Umbilical cord (tissue), 2 donors: ENCODE measurements around the gene CCDC63. TPM values are rescaled to one million over a fixed set of nuclear protein-coding genes. Genes with fewer than 3 reads are reported as not detected.

Source experiments
- DNase-seq: peaks from one replicate; pipeline ENCODE4 v3.0.0-alpha.2; 2015; ENCODE audit warnings: low spot score
- total RNA-seq: library from RNA; depleted of rRNA; stranded (reverse); fragments of >200 nt; gene quantifications from one replicate; pipeline ENCODE4 v1.2.3, GENCODE V29; 2014; ENCODE audit warnings: low replicate concordance; ENCODE audit not compliant: insufficient read depth

Gene CCDC63
- total RNA-seq, 1 donor from 2014 or later: not detected

GRCh38 chr12:110885152-110885840 is 38.5 kb downstream of the CCDC63 start:
- no peak for DNase-seq

GRCh38 chr12:110888256-110888991 is 41.6 kb downstream of the CCDC63 start:
- DNase-seq: no peak

- no peak for DNase-seq
Measured at GRCh38 chr12:110889361-110889760, 42.6 kb downstream of the CCDC63 start.

GRCh38 chr12:110893956-110894355 is 47.2 kb downstream of the CCDC63 start:
- no peak for DNase-seq

- no peak for DNase-seq
Measured at GRCh38 chr12:110896559-110896958, 49.8 kb downstream of the CCDC63 start.

GRCh38 chr12:110901401-110901800 is 54.6 kb downstream of the CCDC63 start:
- DNase-seq: no peak

- DNase-seq: no peak
Measured at GRCh38 chr12:110903511-110903910, 56.7 kb downstream of the CCDC63 start.

- DNase-seq: no peak
Measured at GRCh38 chr12:110906083-110906482, 59.3 kb downstream of the CCDC63 start.

GRCh38 chr12:110906516-110906915 is 59.7 kb downstream of the CCDC63 start:
- no peak for DNase-seq

- no peak for DNase-seq
Measured at GRCh38 chr12:110906985-110907384, 60.2 kb downstream of the CCDC63 start.

GRCh38 chr12:110907583-110907982 is 60.8 kb downstream of the CCDC63 start:
- no peak for DNase-seq

GRCh38 chr12:110908377-110909152 is 61.8 kb downstream of the CCDC63 start:
- DNase-seq: no peak

GRCh38 chr12:110912263-110912662 is 65.5 kb downstream of the CCDC63 start:
- DNase-seq: no peak

- no peak for DNase-seq
Measured at GRCh38 chr12:110913119-110914056, 66.6 kb downstream of the CCDC63 start.

- no peak for DNase-seq
Measured at GRCh38 chr12:110916295-110916875, 69.6 kb downstream of the CCDC63 start.

GRCh38 chr12:110917467-110917866 is 70.7 kb downstream of the CCDC63 start:
- DNase-seq: no peak

- no peak for DNase-seq
Measured at GRCh38 chr12:110917961-110918360, 71.2 kb downstream of the CCDC63 start.

- DNase-seq: no peak
Measured at GRCh38 chr12:110919720-110920119, 72.9 kb downstream of the CCDC63 start.

- no peak for DNase-seq
Measured at GRCh38 chr12:110920324-110920910, 73.6 kb downstream of the CCDC63 start, which contains the start of gene MYL2. MYL2 (minus strand) TSS chr12:110920579; CDS start chr12:110920529, 50 bp downstream.

GRCh38 chr12:110921262-110921661 is 74.5 kb downstream of the CCDC63 start:
- peak; percentile 4 for DNase-seq
